Skeletal muscle cell (primary cell): Measurements from ENCODE around the gene RNPEPL1.
A peak's percentile ranks its signal among the peaks of the same experiment; 100 is the strongest.
"Not testable (repeated sequence)": the region's sequence is repeated elsewhere in the genome, so short reads cannot be mapped to it uniquely, and the experiment has no call there.

ENCODE experiments used
- DNase-seq: peaks from one replicate; pipeline ENCODE4 v3.0.0-alpha.2; 2010; ENCODE audit warnings: low read depth
- H3K4me3 ChIP-seq: 2 replicates; pipeline ENCODE4 v1.5.1; 2011; ENCODE audit warnings: low read depth, mild to moderate bottlenecking, control low read depth, low read length, moderate library complexity

Gene RNPEPL1

GRCh38 chr2:240563231-240563630, 5.1 kb upstream of the RNPEPL1 start:
- DNase-seq, H3K4me3 ChIP-seq: not testable (repeated sequence)

GRCh38 chr2:240563951-240564560, 4.2 kb upstream of the RNPEPL1 start:
- DNase-seq = no peak
- no peak overlapping the region for H3K4me3 ChIP-seq

- no peak for DNase-seq
Measured at GRCh38 chr2:240564561-240565332, 3.5 kb upstream of the RNPEPL1 start.

GRCh38 chr2:240565333-240566202, 2.7 kb upstream of the RNPEPL1 start:
- no peak overlapping the region for H3K4me3 ChIP-seq
- DNase-seq = no peak

More at GRCh38 chr2:240564561-240565332, 3.5 kb upstream of the RNPEPL1 start:
- no peak overlapping the region for H3K4me3 ChIP-seq

- DNase-seq = peak; percentile 47
- H3K4me3 ChIP-seq = peak overlapping the region; percentile 41
Measured at GRCh38 chr2:240566203-240567136, 1.8 kb upstream of the RNPEPL1 start.

- peak overlapping the region; percentile 72 for H3K4me3 ChIP-seq
- DNase-seq = no peak
Measured at GRCh38 chr2:240567137-240567871, 980 bp upstream of the RNPEPL1 start.

- peak overlapping the region; percentile 52 for H3K4me3 ChIP-seq
- no peak for DNase-seq
Measured at GRCh38 chr2:240568678-240569522, 616 bp downstream of the RNPEPL1 start.

- no peak for DNase-seq
- peak overlapping the region; percentile 52 for H3K4me3 ChIP-seq
Measured at GRCh38 chr2:240569523-240569997, 1.3 kb downstream of the RNPEPL1 start.

GRCh38 chr2:240569998-240570530, 1.8 kb downstream of the RNPEPL1 start:
- H3K4me3 ChIP-seq = no peak overlapping the region
- no peak for DNase-seq

GRCh38 chr2:240570531-240571313, 2.4 kb downstream of the RNPEPL1 start:
- no peak for DNase-seq
- H3K4me3 ChIP-seq = no peak overlapping the region

GRCh38 chr2:240571314-240571973, 3.2 kb downstream of the RNPEPL1 start:
- H3K4me3 ChIP-seq = no peak overlapping the region
- DNase-seq = no peak

- no peak for DNase-seq
- H3K4me3 ChIP-seq = no peak overlapping the region
Measured at GRCh38 chr2:240572141-240573031, 4.1 kb downstream of the RNPEPL1 start.

GRCh38 chr2:240573071-240573515, 4.8 kb downstream of the RNPEPL1 start:
- no peak overlapping the region for H3K4me3 ChIP-seq
- DNase-seq = no peak

GRCh38 chr2:240573516-240574385, 5.5 kb downstream of the RNPEPL1 start:
- no peak overlapping the region for H3K4me3 ChIP-seq
- DNase-seq = no peak
